Esophagus squamous epithelium (tissue), 4 donors: ENCODE results near the gene OLIG1.

Source experiments
- CTCF ChIP-seq, 6 experiments: fragments of 450-650 bp in 4 of 6; fragments of 200-600 bp in 2 of 6; sonication (generic) in 2 of 6; IDR thresholded peaks; one replicate each; pipeline ENCODE4 v1.5.1; 2016 to 2019; ENCODE audit warnings: antibody characterized with exemption in 6 of 6, mild to moderate bottlenecking in 4 of 6, moderate library complexity in 4 of 6
- POLR2A ChIP-seq, 4 donors: fragments of 450-650 bp; IDR thresholded peaks; one replicate each; pipeline ENCODE4 v1.6.1; 2017; ENCODE audit warnings: antibody characterized with exemption in 4 of 4, mild to moderate bottlenecking in 4 of 4, moderate library complexity in 3 of 4

GRCh38 chr21:33114276-33114675 lies 44.3 kb downstream of the OLIG1 start:
- TF ChIP-seq CTCF (IDR thresholded peaks at IDR 0.05) (no peak), POLR2A (IDR thresholded peaks at IDR 0.05) (no peak)
